GM12878 (cell line): Measurements from ENCODE around the gene CD84. TPM values are rescaled to one million over a fixed set of nuclear protein-coding genes. Genes with fewer than 3 reads are reported as not detected.

Experiments
- ATAC-seq: fragments of 200-7000 bp; cut with Tn5 transposase; 3 replicates; pipeline ENCODE4 v1.9.1; 2020; ENCODE audit warnings: mild to moderate bottlenecking, moderate library complexity
- BruUV-seq: library from RNA; stranded (reverse); fragments of 400-500 nt; replicated peaks from 2 replicates; lab custom pipeline; 2021; lab: Mats Ljungman, UMichigan
- CTCF ChIA-PET: fragments of 300-600 bp; sonication (Branson Sonifier 250); formaldehyde crosslinking; extraction: SDS; loops from one replicate; lab custom pipeline; 2021; ENCODE audit warnings: inconsistent platforms; lab: Yijun Ruan, JAX
- POLR2A ChIA-PET: fragments of 350-600 bp; formaldehyde crosslinking; extraction: SDS; loops from one replicate; lab custom pipeline; 2021; ENCODE audit warnings: inconsistent platforms; lab: Charles Lee
- RAD21 ChIA-PET: fragments of 300-600 bp; sonication (Branson Sonifier 250); formaldehyde crosslinking; loops from one replicate; lab custom pipeline; 2023; ENCODE audit warnings: antibody characterized with exemption; ENCODE audit not compliant: unreplicated experiment; lab: Charles Lee
- SMC1A ChIA-PET: fragments of 300-600 bp; sonication (Branson Sonifier 250); formaldehyde crosslinking; loops from one replicate; lab custom pipeline; 2023; ENCODE audit not compliant: unreplicated experiment, uncharacterized antibody; lab: Charles Lee
- DNase-seq: peaks from one replicate; pipeline ENCODE4 v3.0.0-alpha.2; 2011; ENCODE audit warnings: low read depth, low spot score
- FAIRE-seq: peaks from 3 replicates; lab custom pipeline; 2011; peaks lifted over from hg19 to GRCh38; lab: Jason Lieb, UNC
- H2AFZ ChIP-seq: 2 replicates; pipeline ENCODE4 v1.6.0; 2011; ENCODE audit warnings: low read depth, low read length, control low read depth; ENCODE audit not compliant: control insufficient read depth
- H3K27ac ChIP-seq: 2 replicates; pipeline ENCODE4 v1.5.1; 2011; ENCODE audit warnings: control low read depth; ENCODE audit not compliant: control insufficient read depth, insufficient read depth
- H3K27me3 ChIP-seq, 2 experiments: replicated peaks in 1 of 2; 2 replicates each; pipeline versions ENCODE4 v1.6.0 to v1.6.1; 2011; ENCODE audit warnings: low read length in 1 of 2; ENCODE audit not compliant: control insufficient read depth in 2 of 2, insufficient read depth in 2 of 2
- H3K36me3 ChIP-seq, 2 experiments: 2 replicates each; pipeline ENCODE4 v1.5.1; 2011; ENCODE audit warnings: low read length in 1 of 2; ENCODE audit not compliant: control insufficient read depth in 2 of 2, insufficient read depth in 2 of 2
- H3K4me1 ChIP-seq: 2 replicates; pipeline ENCODE4 v1.6.1; 2011; ENCODE audit warnings: mild to moderate bottlenecking, low read length, moderate library complexity, mixed read lengths; ENCODE audit not compliant: control insufficient read depth, insufficient read depth
- H3K4me2 ChIP-seq: 2 replicates; pipeline ENCODE4 v1.6.0; 2011; ENCODE audit warnings: control low read depth; ENCODE audit not compliant: control insufficient read depth, insufficient read depth
- H3K4me3 ChIP-seq: fragments of 200-600 bp; sonication (generic); 2 replicates; pipeline ENCODE4 v1.5.1; 2016
- H3K79me2 ChIP-seq: 2 replicates; pipeline ENCODE4 v1.6.0; 2011; ENCODE audit warnings: low read length; ENCODE audit not compliant: control insufficient read depth, insufficient read depth
- H3K9ac ChIP-seq: 2 replicates; pipeline ENCODE4 v1.8.0; 2011; ENCODE audit warnings: low read length, control low read depth, mixed read lengths; ENCODE audit not compliant: control insufficient read depth, insufficient read depth
- H3K9me3 ChIP-seq: replicated peaks from 3 replicates; pipeline ENCODE4 v1.5.1; 2011; ENCODE audit warnings: mild to moderate bottlenecking, low read length; ENCODE audit not compliant: control insufficient read depth, insufficient read depth
- H4K20me1 ChIP-seq: 2 replicates; pipeline ENCODE4 v1.6.0; 2011; ENCODE audit not compliant: control insufficient read depth, insufficient read depth
- CHD1 ChIP-seq: IDR thresholded peaks from 2 replicates; pipeline ENCODE4 v1.6.1; 2012; ENCODE audit warnings: low read depth, low read length, improper control_type of control experiment
- CREB1 ChIP-seq: IDR thresholded peaks from 2 replicates; pipeline ENCODE4 v1.6.1; 2012; ENCODE audit warnings: low read depth, mild to moderate bottlenecking, inconsistent platforms
- CTCF ChIP-seq, 3 experiments: IDR thresholded peaks in 2 of 3; conservative IDR thresholded peaks in 1 of 3; 2 replicates each; pipeline ENCODE4 v1.5.1; 2011; ENCODE audit warnings: low read depth in 3 of 3, low read length in 3 of 3, mild to moderate bottlenecking in 3 of 3, control low read depth in 2 of 3, moderate library complexity in 2 of 3, inconsistent platforms in 1 of 3, mixed read lengths in 1 of 3; ENCODE audit not compliant: control insufficient read depth in 2 of 3, insufficient read depth in 1 of 3; ENCODE audit errors: extremely low read depth in 1 of 3
- NBN ChIP-seq: fragments of 450-650 bp; IDR thresholded peaks from 2 replicates; pipeline ENCODE4 v1.6.1; 2016
- ZNF274 ChIP-seq: IDR thresholded peaks from one replicate; pipeline ENCODE4 v1.8.0; 2011; ENCODE audit not compliant: insufficient read length, insufficient read depth
- WGBS: methylation state at CpG from one replicate; pipeline ENCODE4 v1.1.6; 2016; ENCODE audit warnings: low lambda C conversion rate; ENCODE audit not compliant: insufficient replicate concordance, insufficient coverage; ENCODE audit errors: missing lambda C conversion rate; 5-methylcytosine and 5-hydroxymethylcytosine counted together
- in situ Hi-C: fragments of 300-500 bp; cut with MboI; formaldehyde crosslinking; loops from 9 replicates; pipeline ENCODE4 v1.14.3; 2018; ENCODE audit warnings: mixed read lengths
- intact Hi-C: fragments of 100-400 bp; cut with micrococcal nuclease; formaldehyde crosslinking; loops from one replicate; pipeline ENCODE4 v1.14.2; 2022; ENCODE audit not compliant: unreplicated experiment
- polyA plus RNA-seq, 11 experiments: library from polyadenylated mRNA; depleted of rRNA in 4 of 11; unstranded in 6 of 11; stranded (reverse) in 5 of 11; fragments of >200 nt; fragmentation: Nextera tagmentation in 4 of 11; fragmentation: Illumina TruSeq in 1 of 11; extraction: Ambion mirVana in 4 of 11; extraction: Trizol in 1 of 11; gene quantifications; 1 replicate in 1 of 11; 2 replicates in 10 of 11; pipeline versions ENCODE4 v1.2.1 to v1.2.3, GENCODE V29; 2011 to 2016; ENCODE audit warnings: inconsistent platforms in 2 of 11, missing spikeins in 2 of 11, low read depth in 1 of 11
- total RNA-seq, 4 experiments: library from RNA; depleted of rRNA in 3 of 4; stranded (reverse); fragments of >200 nt in 3 of 4; fragmentation: Illumina TruSeq in 1 of 4; extraction: Trizol in 1 of 4; gene quantifications; 2 replicates each; pipeline versions ENCODE4 v1.2.1 to v1.2.3, GENCODE V29; 2013 to 2021
- TF ChIP-seq, protein P1 (sequence below): IDR thresholded peaks from 2 replicates; pipeline ENCODE4 v1.6.1; 2012; ENCODE audit warnings: low read length, inconsistent platforms

Gene CD84
- total and polyA plus RNA-seq, 10 of the 15 experiments (the other 5 are each of a cell fraction or from before 2014, with no cell fraction given): 3.4 to 20.3 (median 11.7) TPM

DNA sequence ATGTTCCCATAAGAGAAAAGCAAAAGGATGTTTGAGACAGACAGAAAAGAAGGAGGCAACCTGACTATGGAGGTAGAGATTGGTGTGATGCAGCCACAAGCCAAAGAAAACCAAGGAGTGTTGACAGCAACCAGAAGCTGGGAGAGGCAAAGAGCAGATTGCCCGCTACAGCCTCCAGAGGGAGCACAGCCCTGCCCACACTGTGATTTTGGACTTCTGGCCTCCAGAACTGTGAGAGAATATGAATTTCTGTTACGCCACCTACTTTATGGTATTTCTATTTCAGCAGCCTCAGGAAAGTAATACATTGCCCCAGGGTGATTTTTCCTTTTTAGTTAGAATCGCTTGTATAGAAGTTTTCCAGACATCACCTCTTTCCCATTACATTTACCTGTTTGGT, 84.7 kb downstream of the CD84 start:
- Histone ChIP-seq H3K9me3 (peaks cover 12% of the 10 kb centered on the region), H3K27ac (no peak overlapping the region), H3K79me2 (no peaks in the 10 kb centered on the region; the same call in none of the 2 replicates), H3K27me3 (no peaks in the 10 kb centered on the region), H3K4me2 (no peak overlapping the region), H3K4me1 (peaks cover 3% of the 10 kb centered on the region), H3K36me3 (peaks cover 6 to 35% of the 10 kb centered on the region in 2 experiments), H4K20me1 (no peaks in the 10 kb centered on the region), H3K4me3 (no peak overlapping the region), H2AFZ (no peak overlapping the region), H3K9ac (no peak overlapping the region)
- no peak for TF ChIP-seq CHD1
- TF ChIP-seq NBN: no peak
- 0 out of 6 replicates have a peak, but pooled peaks of 2 of the 3 experiments have one; percentile 13 to 14 for TF ChIP-seq CTCF (IDR thresholded peaks at IDR 0.05 in 2 of 3, conservative IDR thresholded peaks at IDR 0.05 in 1 of 3; ENCODE audit: control insufficient read depth in 2 of 3, extremely low read depth in 1 of 3, insufficient read depth in 1 of 3, low read depth in 3 of 3, low read length in 3 of 3)
- TF ChIP-seq CREB1: no peak
- TF ChIP-seq ZNF274: no peak
- TF ChIP-seq, protein P1, sequence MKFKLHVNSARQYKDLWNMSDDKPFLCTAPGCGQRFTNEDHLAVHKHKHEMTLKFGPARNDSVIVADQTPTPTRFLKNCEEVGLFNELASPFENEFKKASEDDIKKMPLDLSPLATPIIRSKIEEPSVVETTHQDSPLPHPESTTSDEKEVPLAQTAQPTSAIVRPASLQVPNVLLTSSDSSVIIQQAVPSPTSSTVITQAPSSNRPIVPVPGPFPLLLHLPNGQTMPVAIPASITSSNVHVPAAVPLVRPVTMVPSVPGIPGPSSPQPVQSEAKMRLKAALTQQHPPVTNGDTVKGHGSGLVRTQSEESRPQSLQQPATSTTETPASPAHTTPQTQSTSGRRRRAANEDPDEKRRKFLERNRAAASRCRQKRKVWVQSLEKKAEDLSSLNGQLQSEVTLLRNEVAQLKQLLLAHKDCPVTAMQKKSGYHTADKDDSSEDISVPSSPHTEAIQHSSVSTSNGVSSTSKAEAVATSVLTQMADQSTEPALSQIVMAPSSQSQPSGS: no peak
- BruUV-seq: no TSS peak
- 100% methylated on average over 3 of the region's 3 CpGs for WGBS
- in situ Hi-C loops (no loop called here), intact Hi-C loops (no loop called here)
- CTCF ChIA-PET: no interaction called here
- RAD21 ChIA-PET: no interaction called here
- DNase-seq (no peak), FAIRE-seq (no peak), ATAC-seq (no peak)
- SMC1A ChIA-PET: no interaction called here
- POLR2A ChIA-PET: no interaction called here
